Nephron progenitor cell (in vitro differentiated cells): ENCODE data around the gene ZCCHC4.

ENCODE experiments used
- DNase-seq: peaks from one replicate; pipeline ENCODE4 v3.0.0; 2021
- H3K27ac Mint-ChIP-seq: 2 replicates; pipeline ENCODE4 v1.8.0; 2021; ENCODE audit warnings: mild to moderate bottlenecking, moderate library complexity, mixed read lengths
- H3K27me3 Mint-ChIP-seq: 2 replicates; pipeline ENCODE4 v1.8.0; 2021; ENCODE audit warnings: mild to moderate bottlenecking, low read depth, mixed read lengths; ENCODE audit not compliant: poor library complexity
- H3K36me3 Mint-ChIP-seq: 2 replicates; pipeline ENCODE4 v1.8.0; 2021; ENCODE audit warnings: low read depth, mixed read lengths
- H3K4me1 Mint-ChIP-seq: 2 replicates; pipeline ENCODE4 v1.8.0; 2021; ENCODE audit warnings: mixed read lengths
- H3K4me3 Mint-ChIP-seq: 2 replicates; pipeline ENCODE4 v1.8.0; 2021; ENCODE audit warnings: mild to moderate bottlenecking, moderate library complexity, mixed read lengths
- H3K9me3 Mint-ChIP-seq: 2 replicates; pipeline ENCODE4 v1.8.0; 2021; ENCODE audit warnings: mild to moderate bottlenecking, moderate library complexity, mixed read lengths
- CTCF ChIP-seq: fragments of 200-600 bp; sonication (generic); IDR thresholded peaks from 2 replicates; pipeline ENCODE4 v1.5.0; 2021; ENCODE audit warnings: antibody characterized with exemption

ZCCHC4 gene

GRCh38 chr4:25386926-25387325 is 74.4 kb downstream of the ZCCHC4 start:
- no peak overlapping the region for H3K4me3 Mint-ChIP-seq
- no peaks in the 10 kb centered on the region for H3K9me3 Mint-ChIP-seq
- H3K4me1 Mint-ChIP-seq = peaks cover 20% of the 10 kb centered on the region
- H3K27me3 Mint-ChIP-seq = no peaks in the 10 kb centered on the region
- no peak for TF ChIP-seq CTCF
- peaks cover 73% of the 10 kb centered on the region for H3K36me3 Mint-ChIP-seq
- no peak for DNase-seq
- H3K27ac Mint-ChIP-seq = no peak overlapping the region

- Mint-ChIP-seq H3K9me3 (peaks cover 13% of the 10 kb centered on the region), H3K36me3 (peaks cover 64% of the 10 kb centered on the region), H3K4me1 (peaks cover 8% of the 10 kb centered on the region), H3K4me3 (no peak overlapping the region), H3K27me3 (no peaks in the 10 kb centered on the region), H3K27ac (no peak overlapping the region)
- DNase-seq = no peak
- no peak for TF ChIP-seq CTCF
Measured at GRCh38 chr4:25397305-25397704, 84.7 kb downstream of the ZCCHC4 start.

GRCh38 chr4:25399510-25399909 is 86.9 kb downstream of the ZCCHC4 start:
- H3K27me3 Mint-ChIP-seq = no peaks in the 10 kb centered on the region
- H3K4me1 Mint-ChIP-seq = peaks cover 8% of the 10 kb centered on the region
- no peak for TF ChIP-seq CTCF
- no peak overlapping the region for H3K4me3 Mint-ChIP-seq
- H3K9me3 Mint-ChIP-seq = peaks cover 13% of the 10 kb centered on the region
- H3K36me3 Mint-ChIP-seq = peaks cover 61% of the 10 kb centered on the region
- DNase-seq = no peak
- H3K27ac Mint-ChIP-seq = no peak overlapping the region

GRCh38 chr4:25401066-25401465 is 88.5 kb downstream of the ZCCHC4 start:
- H3K27ac Mint-ChIP-seq = no peak overlapping the region
- H3K4me3 Mint-ChIP-seq = no peak overlapping the region
- DNase-seq = no peak
- peaks cover 8% of the 10 kb centered on the region for H3K4me1 Mint-ChIP-seq
- H3K27me3 Mint-ChIP-seq = no peaks in the 10 kb centered on the region
- TF ChIP-seq CTCF = no peak
- peaks cover 55% of the 10 kb centered on the region for H3K36me3 Mint-ChIP-seq
- peaks cover 13% of the 10 kb centered on the region for H3K9me3 Mint-ChIP-seq

- Mint-ChIP-seq H3K9me3 (peaks cover 1% of the 10 kb centered on the region), H3K27ac (no peak overlapping the region), H3K4me3 (no peak overlapping the region), H3K4me1 (peaks cover 8% of the 10 kb centered on the region), H3K36me3 (peaks cover 51% of the 10 kb centered on the region), H3K27me3 (no peaks in the 10 kb centered on the region)
- no peak for TF ChIP-seq CTCF
- DNase-seq = no peak
Measured at GRCh38 chr4:25402521-25402920, 89.9 kb downstream of the ZCCHC4 start.

GRCh38 chr4:25403699-25404098 is 91.1 kb downstream of the ZCCHC4 start:
- H3K9me3 Mint-ChIP-seq = no peaks in the 10 kb centered on the region
- DNase-seq = no peak
- TF ChIP-seq CTCF = no peak
- H3K36me3 Mint-ChIP-seq = peaks cover 44% of the 10 kb centered on the region
- no peaks in the 10 kb centered on the region for H3K27me3 Mint-ChIP-seq
- H3K4me1 Mint-ChIP-seq = peaks cover 8% of the 10 kb centered on the region
- no peak overlapping the region for H3K4me3 Mint-ChIP-seq
- no peak overlapping the region for H3K27ac Mint-ChIP-seq
